ENCODE measurements around the gene PEX10.

Gene PEX10

DNA sequence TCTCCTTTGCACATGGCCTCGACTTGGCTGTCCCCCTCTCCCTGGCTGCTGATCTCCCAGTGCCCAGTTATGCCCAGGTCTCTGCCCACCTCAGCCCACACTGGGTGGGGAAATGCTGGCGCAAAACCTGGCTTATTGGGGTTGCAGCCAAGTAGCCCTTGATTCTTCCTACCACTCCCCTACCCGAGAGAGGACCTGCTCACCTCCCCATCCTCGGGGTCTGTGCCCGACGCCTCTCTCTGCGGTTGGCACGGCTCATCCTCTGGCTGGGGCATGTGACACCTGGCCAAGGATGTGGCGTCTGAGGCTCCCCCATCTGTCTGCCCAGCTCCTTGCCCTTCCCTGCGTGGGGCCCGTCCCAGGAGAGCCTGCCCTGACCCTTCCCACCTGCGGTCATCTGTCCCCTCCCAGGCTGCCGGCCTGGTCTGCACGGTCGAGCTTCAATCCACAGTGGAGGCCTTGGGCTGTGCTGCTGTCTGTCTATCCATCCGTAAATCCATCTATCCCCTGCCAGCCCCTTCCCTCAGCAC lies 6.5 kb upstream of the PEX10 start:
- TF ChIP-seq, protein P1, sequence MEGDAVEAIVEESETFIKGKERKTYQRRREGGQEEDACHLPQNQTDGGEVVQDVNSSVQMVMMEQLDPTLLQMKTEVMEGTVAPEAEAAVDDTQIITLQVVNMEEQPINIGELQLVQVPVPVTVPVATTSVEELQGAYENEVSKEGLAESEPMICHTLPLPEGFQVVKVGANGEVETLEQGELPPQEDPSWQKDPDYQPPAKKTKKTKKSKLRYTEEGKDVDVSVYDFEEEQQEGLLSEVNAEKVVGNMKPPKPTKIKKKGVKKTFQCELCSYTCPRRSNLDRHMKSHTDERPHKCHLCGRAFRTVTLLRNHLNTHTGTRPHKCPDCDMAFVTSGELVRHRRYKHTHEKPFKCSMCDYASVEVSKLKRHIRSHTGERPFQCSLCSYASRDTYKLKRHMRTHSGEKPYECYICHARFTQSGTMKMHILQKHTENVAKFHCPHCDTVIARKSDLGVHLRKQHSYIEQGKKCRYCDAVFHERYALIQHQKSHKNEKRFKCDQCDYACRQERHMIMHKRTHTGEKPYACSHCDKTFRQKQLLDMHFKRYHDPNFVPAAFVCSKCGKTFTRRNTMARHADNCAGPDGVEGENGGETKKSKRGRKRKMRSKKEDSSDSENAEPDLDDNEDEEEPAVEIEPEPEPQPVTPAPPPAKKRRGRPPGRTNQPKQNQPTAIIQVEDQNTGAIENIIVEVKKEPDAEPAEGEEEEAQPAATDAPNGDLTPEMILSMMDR (IDR thresholded peaks at IDR 0.05; ENCODE audit: low read depth, low read length): no peak
- H3K4me3 ChIP-seq (ENCODE audit: low read depth, low read length): no peak overlapping the region
- in situ Hi-C loops (cut with HindIII; ENCODE audit: low sequenced_read_pairs): no loop called here
- DNase-seq (ENCODE audit: low read depth, low spot score): no peak

- in situ Hi-C loops (cut with HindIII; ENCODE audit: low sequenced_read_pairs): no loop called here
- H3K4me3 ChIP-seq (ENCODE audit: low read depth, low read length): no peak overlapping the region
- DNase-seq (ENCODE audit: low read depth, low spot score): no peak
- TF ChIP-seq, protein P1 (IDR thresholded peaks at IDR 0.05; ENCODE audit: low read depth, low read length): no peak
These were observed 5.5 kb upstream of the PEX10 start for GRCh38 chr1:2417833-2418225.

DNA sequence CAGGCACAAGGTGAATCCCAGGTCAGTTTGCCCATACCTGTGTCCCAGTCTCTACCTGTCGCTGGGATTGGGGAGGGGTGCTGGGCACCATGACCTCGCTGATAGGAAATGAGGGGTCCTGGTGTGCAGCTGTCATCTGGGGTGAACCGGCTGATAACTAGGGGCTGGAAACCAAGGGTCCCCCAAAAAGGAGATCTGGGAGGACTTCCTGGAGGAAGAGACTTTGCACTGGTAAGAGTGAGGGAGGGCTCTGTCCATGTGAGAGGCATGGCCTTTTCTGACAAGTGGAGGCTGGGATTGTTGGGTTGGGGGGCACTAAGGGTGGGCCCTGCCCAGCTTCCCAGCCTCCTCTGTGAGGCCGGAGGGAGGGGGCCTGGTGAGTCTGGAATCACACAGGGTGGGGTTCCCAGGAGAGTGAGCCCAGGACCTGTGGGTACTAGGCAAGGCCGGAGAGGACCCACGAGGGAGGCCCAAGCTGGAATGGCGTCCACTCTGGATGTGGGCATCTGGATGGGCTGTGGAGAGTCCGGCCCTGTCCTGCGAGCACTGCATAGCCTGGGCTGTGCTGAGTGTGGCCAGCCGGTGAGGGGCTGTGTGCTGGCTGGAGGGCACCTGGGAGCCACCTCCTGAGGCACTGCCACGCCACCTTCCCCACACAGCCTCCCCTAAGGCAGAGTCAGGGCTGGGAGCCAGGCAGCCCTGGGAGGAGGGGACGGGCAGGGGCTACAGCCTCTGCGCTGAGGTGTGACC lies 4.9 kb upstream of the PEX10 start:
- no peak overlapping the region for H3K4me3 ChIP-seq (ENCODE audit: low read depth, low read length)
- DNase-seq (ENCODE audit: low read depth, low spot score): no peak
- in situ Hi-C loops (cut with HindIII; ENCODE audit: low sequenced_read_pairs): no loop called here
- TF ChIP-seq, protein P1 (IDR thresholded peaks at IDR 0.05; ENCODE audit: low read depth, low read length): no peak

DNA sequence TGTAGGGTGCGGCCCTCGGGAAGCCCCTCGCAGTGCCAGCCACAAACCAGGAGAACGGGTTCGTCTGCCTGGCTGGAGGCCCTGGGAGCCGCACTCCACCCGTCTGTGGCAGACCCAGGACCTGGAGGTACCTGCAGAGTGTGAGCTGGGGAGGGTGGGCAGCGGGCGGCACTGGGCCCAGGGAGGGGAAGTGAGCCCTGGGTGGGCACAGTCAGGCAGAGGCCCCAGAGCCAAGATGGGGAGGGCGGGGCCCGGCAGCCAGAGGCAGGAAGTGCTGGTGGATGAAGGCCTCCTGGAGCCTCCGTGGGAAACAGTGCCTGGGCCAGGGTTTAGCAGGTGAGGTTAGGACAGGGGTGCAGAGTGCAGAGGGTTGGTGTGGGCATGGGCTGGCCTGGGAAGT lies 4.0 kb upstream of the PEX10 start:
- TF ChIP-seq, protein P1 (IDR thresholded peaks at IDR 0.05; ENCODE audit: low read depth, low read length): no peak
- DNase-seq (ENCODE audit: low read depth, low spot score): no peak
- in situ Hi-C loops (cut with HindIII; ENCODE audit: low sequenced_read_pairs): no loop called here
- H3K4me3 ChIP-seq (ENCODE audit: low read depth, low read length): no peak overlapping the region

- no peak for DNase-seq (ENCODE audit: low read depth, low spot score)
- in situ Hi-C loops (cut with HindIII; ENCODE audit: low sequenced_read_pairs): no loop called here
- no peak overlapping the region for H3K4me3 ChIP-seq (ENCODE audit: low read depth, low read length)
These were observed 3.4 kb upstream of the PEX10 start for GRCh38 chr1:2415801-2416208.

GRCh38 chr1:2415337-2415736 lies 3.0 kb upstream of the PEX10 start:
- TF ChIP-seq, protein P1 (IDR thresholded peaks at IDR 0.05; ENCODE audit: low read depth, low read length): no peak
- H3K4me3 ChIP-seq (ENCODE audit: low read depth, low read length): no peak overlapping the region
- in situ Hi-C loops (cut with HindIII; ENCODE audit: low sequenced_read_pairs): no loop called here
- no peak for DNase-seq (ENCODE audit: low read depth, low spot score)

More at GRCh38 chr1:2415801-2416208, 3.4 kb upstream of the PEX10 start:
- TF ChIP-seq, protein P1 (IDR thresholded peaks at IDR 0.05; ENCODE audit: low read depth, low read length): no peak
